HG03469 (cell line): Measurements from ENCODE around the gene ST7.

Experiments
- ATAC-seq: cut with Tn5 transposase; IDR thresholded peaks from one replicate; pipeline ENCODE4 v1.9.1; 2021; ENCODE audit warnings: mild to moderate bottlenecking, moderate library complexity, moderate number of reproducible peaks; ENCODE audit not compliant: unreplicated experiment

Gene ST7

GRCh38 chr7:117087639-117088396 is 134.5 kb downstream of the ST7 start:
- ATAC-seq = no peak

DNA sequence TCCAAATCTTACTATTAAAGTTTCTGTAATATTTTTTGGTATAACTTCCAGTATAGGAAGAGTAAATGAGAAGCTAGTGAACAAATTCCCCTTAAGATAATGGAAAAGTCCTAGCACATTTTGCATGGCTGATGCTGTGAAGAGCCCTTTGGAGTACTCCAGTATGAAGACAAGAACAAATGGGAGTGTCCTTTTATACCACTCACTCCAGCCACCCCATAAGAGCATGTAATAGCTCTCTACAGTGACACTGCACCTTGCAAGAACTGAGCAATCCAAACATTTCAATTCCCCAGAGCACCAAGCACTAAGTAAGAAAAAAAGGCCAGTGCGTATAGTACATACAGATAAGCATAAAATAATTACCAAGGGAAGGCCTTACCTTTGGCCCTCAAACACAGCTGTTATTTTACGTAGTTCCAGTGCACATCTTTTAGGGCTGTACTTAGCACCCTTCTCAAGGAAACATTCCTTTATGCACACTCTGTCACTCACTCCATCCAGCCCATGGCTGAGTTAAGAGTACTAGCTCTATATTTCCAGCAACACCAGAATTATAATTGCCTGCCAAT is 135.4 kb downstream of the ST7 start:
- ATAC-seq = no peak

DNA sequence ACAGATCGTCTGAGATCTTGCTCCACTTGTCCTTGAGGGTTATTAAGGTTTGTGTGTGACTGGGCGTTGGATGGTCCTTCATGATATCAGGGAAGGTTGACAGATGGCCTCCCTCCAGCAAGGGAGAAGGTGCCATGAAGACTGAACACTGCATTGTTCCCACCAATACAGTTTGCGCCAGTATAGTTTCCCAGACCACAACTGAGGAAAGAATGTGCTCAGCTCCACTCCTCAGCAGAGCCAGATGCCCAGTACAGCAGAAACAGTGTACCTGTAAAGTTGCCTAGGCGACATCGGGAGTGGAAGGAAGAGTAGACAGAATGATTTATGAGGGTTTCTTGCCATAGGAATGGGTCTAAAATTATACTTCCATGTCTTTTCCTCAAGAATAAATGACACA is 137.5 kb downstream of the ST7 start:
- ATAC-seq = no peak

DNA sequence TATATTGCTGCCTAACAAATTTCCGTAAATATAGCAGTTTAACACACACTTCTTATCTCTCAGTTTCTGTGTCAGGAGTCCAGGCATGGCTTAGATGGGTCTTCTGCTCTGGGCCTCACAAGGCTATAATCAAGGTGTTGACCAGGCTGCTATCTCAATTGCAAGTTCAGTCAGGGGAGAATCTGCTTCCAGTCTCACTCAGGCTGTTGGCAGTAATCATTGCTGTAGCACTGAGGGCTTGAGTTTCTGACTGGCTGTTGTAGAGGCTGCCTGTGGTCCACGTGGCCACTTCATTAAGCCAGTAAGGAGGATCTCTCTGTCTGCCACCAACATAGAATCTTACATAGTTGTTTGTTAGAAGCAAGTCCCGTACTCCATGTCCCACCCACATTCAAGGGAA is 138.4 kb downstream of the ST7 start:
- ATAC-seq = no peak

- ATAC-seq = no peak
Measured at GRCh38 chr7:117092785-117093184, 139.5 kb downstream of the ST7 start.

- no peak for ATAC-seq
Measured at GRCh38 chr7:117094457-117094856, 141.2 kb downstream of the ST7 start.

GRCh38 chr7:117095055-117095454 is 141.8 kb downstream of the ST7 start:
- no peak for ATAC-seq

DNA sequence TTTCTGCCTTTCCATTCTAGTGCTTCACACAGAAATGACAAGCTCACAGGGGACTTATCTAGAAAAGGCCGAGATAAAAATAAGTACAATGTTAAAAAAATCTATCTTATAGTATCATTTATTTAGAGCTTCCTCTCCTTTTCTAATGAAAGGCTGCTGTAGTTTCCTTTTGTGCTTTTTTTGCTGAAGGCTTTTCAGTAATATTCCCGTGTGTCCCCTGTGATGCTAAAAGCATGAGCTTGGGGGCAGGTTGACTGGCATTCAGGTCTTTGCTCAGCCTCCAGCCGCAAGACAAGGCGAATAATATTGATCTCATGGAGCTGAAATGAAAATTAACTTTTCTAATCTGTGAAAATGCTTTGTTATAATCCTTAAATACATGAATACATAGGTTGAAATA is 143.0 kb downstream of the ST7 start:
- ATAC-seq = no peak

DNA sequence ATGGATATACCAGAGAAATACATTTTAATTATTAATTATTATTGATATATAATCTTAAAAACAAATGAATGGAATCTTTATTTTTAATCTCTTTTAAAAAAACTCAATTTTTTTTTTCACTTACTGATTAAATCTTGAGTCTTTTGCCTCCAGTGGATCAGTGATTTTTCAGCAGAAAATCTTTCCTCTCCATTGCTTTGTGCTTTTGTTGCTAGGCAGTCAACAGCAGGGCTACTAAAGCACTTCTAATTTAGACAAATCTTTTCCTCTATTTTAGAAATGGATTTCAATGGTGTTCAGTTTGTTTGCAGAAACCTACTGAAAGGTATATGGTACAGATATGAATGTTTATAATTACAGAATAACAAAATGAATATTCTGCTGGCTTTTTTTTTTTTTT is 143.6 kb downstream of the ST7 start:
- ATAC-seq = no peak

DNA sequence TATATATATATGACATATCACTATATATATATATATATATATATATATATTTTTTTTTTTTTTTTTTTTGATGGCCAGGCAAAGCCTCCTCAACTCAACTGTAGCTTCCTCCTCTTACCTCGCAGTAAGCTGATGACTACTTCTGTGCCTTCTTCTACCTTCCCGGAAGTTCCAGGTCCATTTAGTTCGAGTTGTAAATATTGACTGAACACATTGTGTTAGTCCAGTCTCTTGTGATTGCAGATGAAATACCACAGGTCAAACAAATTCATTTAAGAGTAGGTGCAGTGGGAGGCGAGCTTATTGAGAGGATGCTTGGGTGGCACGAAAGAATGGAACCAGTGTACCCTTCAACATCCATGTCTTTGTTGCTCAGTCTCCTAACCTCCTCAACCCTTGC is 144.6 kb downstream of the ST7 start:
- ATAC-seq = no peak

DNA sequence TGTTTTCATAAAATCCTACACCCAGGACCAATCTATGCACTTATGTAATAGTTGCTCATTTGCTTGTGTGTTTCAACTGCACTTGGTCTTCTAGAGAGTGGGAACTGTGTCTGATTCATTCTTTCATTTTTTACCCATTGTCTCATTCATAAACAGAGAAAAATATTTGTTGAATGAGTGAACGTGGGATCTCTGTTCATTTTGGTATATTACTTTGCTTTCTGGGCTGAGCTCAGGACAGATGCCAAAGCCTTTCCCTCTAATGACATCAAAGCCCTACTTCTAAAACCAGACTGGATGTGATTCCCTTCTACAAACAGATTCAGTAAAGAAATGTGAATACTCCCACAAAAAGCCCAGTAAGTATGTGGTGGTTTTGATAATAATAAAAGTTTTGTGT is 145.2 kb downstream of the ST7 start:
- no peak for ATAC-seq

- ATAC-seq = no peak
Measured at GRCh38 chr7:117101026-117101425, 147.7 kb downstream of the ST7 start.

DNA sequence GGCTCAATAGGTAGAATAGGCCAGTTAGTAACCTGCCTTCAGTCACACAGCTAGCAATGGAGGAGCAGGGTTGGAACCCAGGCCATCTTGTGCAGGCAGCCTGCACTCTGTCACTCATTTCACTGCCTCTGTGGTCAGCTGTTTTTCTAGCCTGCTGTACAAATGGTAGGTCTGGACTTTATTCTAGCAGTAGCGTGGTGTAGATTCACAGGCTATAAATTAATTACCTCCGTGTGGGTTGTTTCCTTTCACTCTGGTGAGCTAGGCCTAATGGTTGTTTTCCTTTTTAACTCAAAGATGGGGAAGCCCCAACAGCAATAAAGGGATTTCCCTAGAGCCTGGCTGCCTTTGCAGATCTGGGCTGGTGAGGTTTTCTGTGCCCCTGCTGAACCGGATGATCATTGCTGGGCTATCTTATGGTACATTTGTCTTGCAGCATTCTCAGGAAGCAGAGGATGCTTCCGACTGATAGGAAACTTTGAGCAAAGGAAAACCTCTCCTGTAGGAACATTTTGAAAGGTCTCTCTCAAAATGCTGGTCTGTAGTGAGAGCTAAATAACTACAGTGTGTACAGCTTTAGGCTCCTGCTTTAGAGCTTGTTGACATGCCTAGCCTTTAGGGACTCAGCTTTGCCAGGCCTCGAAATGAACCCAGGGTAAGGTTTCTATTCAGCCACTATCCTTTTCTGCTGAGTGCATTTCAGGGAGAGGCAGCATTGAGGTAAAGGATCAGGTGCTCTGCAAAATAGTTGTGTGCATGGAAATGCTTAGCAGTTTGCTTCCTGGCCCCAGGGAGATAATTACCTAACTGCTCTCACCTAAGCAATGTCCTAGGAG is 157.4 kb downstream of the ST7 start:
- peak; percentile 92 for ATAC-seq

GRCh38 chr7:117111535-117111934 is 158.2 kb downstream of the ST7 start:
- ATAC-seq = no peak

GRCh38 chr7:117112640-117113039 is 159.3 kb downstream of the ST7 start:
- ATAC-seq = no peak

- ATAC-seq = no peak
Measured at GRCh38 chr7:117113871-117114270, 160.6 kb downstream of the ST7 start.

DNA sequence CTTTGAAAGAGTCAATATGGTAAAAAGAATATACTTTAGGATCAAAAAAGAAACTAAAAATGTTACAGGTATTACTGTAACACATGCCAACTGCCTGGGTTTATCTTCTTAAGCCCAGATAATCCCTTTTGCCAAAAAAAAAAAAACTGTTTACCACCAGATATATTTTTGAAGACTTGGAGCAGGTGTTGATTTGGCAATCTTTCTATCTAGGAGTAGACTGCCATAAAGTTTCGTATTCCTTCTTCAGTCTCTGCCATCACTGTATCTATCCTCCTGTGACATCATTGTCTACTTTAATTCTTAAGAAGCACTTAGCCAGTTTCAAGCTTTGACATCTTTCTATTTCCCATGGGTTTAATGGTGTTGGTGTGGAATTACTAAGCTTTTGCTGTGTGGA is 161.0 kb downstream of the ST7 start:
- no peak for ATAC-seq

- no peak for ATAC-seq
Measured at GRCh38 chr7:117116211-117116610, 162.9 kb downstream of the ST7 start.

- ATAC-seq = no peak
Measured at GRCh38 chr7:117117172-117117571, 163.9 kb downstream of the ST7 start.

DNA sequence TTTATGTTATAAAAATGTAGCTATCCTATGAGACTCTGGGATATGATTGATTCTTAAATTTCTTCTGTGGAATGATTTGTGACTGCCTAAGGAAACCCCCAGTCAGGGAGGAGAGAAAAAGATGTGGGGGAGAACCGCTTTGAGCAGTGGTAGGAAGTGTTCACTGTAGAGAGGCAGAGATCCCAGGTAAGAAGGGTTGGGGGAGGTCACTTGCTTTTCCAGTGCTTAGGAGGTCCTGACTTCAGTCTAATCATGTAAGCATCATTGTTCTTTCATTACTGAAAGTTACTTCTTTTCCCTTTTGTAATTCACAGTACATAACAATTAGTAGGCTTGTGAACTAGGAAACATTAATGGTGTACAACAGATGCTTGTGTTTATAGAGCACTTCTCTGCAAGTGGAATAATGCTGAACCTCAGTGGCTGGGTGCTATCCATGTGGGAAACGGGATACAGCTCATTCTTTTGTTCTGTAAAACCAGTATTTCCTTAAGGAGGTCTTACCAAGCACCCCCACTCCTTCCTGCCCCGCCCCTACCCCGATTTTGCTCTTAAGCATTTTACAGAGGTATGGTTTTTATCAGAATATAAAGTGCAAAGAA is 165.4 kb downstream of the ST7 start:
- no peak for ATAC-seq

DNA sequence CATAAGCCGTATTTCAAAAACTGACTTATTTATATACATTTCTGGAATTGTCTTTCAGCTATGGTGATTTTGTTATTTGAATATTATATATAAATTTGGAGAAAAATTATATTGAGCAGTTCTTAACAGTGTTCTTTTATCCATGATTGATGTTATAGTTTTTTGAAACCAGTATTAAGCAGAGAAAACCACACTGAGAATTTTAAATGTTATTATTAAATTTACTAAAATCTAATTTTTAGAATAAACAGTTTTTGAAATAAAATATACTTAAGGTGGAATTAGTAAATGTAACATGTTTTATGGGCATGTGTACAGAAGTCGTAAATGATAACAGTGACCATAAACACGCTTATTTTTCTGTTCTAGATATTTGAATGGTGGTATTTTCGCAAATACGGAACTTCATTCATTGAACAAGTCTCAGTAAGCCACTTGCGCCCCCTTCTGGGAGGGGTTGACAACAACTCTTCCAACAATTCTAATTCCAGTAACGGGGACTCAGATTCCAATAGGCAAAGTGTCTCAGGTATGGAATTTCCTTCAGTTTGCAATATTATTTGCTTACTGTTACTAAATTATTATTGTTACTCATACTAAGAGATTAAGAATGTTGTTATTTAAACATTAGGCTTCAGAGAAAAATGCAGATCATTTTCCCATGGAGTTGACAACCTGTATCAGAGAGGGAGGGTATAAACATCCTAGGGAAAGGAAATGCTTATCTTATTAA is 166.1 kb downstream of the ST7 start:
- ATAC-seq = no peak
